K562 (cell line): ENCODE results near the gene RNF13. TPM values are rescaled to one million over a fixed set of nuclear protein-coding genes. Genes with fewer than 3 reads are reported as not detected.

Experiments used
- ATAC-seq: fragments of 200-7000 bp; cut with Tn5 transposase; 3 replicates; pipeline ENCODE4 v1.9.1; 2020; ENCODE audit warnings: moderate library complexity
- BruUV-seq: library from RNA; stranded (reverse); fragments of 400-500 nt; replicated peaks from 2 replicates; lab custom pipeline; 2021; lab: Mats Ljungman, UMichigan
- CTCF ChIA-PET: fragments of 300-600 bp; formaldehyde crosslinking; extraction: SDS; loops from one replicate; lab custom pipeline; 2021; ENCODE audit warnings: low intra/inter-chr PET ratio; lab: Yijun Ruan, JAX
- POLR2A ChIA-PET: fragments of 300-600, 350-650 bp; sonication (Branson Sonifier 250); formaldehyde crosslinking; extraction: SDS; loops from one replicate; lab custom pipeline; 2021; ENCODE audit warnings: antibody characterized with exemption, inconsistent platforms; lab: Yijun Ruan, JAX
- DNase-seq, 4 experiments: peaks; one replicate each; pipeline versions ENCODE4 v3.0.0 to v3.0.0-alpha.2; 2011 to 2018; ENCODE audit warnings: low spot score in 3 of 4, mixed read lengths in 3 of 4; ENCODE audit errors: extremely low read depth in 1 of 4
- FAIRE-seq: peaks from 2 replicates; lab custom pipeline; 2011; peaks lifted over from hg19 to GRCh38; lab: Jason Lieb, UNC
- H2AFZ ChIP-seq: 2 replicates; pipeline ENCODE4 v1.6.0; 2011; ENCODE audit warnings: low read depth, low read length, control low read depth, inconsistent platforms
- H3K27ac ChIP-seq: fragments of 200-600 bp; 3 replicates; pipeline ENCODE4 v1.8.0; 2011; ENCODE audit warnings: low read depth, mild to moderate bottlenecking, control low read depth, inconsistent platforms, low read length, moderate library complexity, mixed read lengths; ENCODE audit errors: extremely low read depth
- H3K27me3 ChIP-seq, 2 experiments: fragments of 300-600 bp in 1 of 2; 2 replicates in 1 of 2; 3 replicates in 1 of 2; pipeline versions ENCODE4 v1.6.0 to v1.8.0; 2011; ENCODE audit warnings: inconsistent platforms in 2 of 2, low read length in 2 of 2, mild to moderate bottlenecking in 1 of 2, mixed read lengths in 1 of 2, moderate library complexity in 1 of 2; ENCODE audit not compliant: control insufficient read depth in 2 of 2, insufficient read depth in 2 of 2
- H3K36me3 ChIP-seq: fragments of 300-600 bp; 3 replicates; pipeline ENCODE4 v1.8.0; 2011; ENCODE audit warnings: mild to moderate bottlenecking, low read length, inconsistent platforms; ENCODE audit not compliant: control insufficient read depth, insufficient read depth
- H3K4me1 ChIP-seq, 2 experiments: fragments of 200-600 bp in 1 of 2; replicated peaks in 1 of 2; 2 replicates in 1 of 2; 3 replicates in 1 of 2; pipeline versions ENCODE4 v1.5.1 to v1.8.0; 2011; ENCODE audit warnings: inconsistent platforms in 2 of 2, low read length in 2 of 2, mild to moderate bottlenecking in 1 of 2, mixed read lengths in 1 of 2, moderate library complexity in 1 of 2; ENCODE audit not compliant: control insufficient read depth in 2 of 2, insufficient read depth in 2 of 2
- H3K4me2 ChIP-seq: 2 replicates; pipeline ENCODE4 v1.6.1; 2011; ENCODE audit warnings: low read length, control low read depth, inconsistent platforms, mixed read lengths; ENCODE audit not compliant: insufficient read depth
- H3K4me3 ChIP-seq: fragments of 200-600 bp; sonication (generic), shearing (Covaris generic); 2 replicates; pipeline ENCODE4 v1.5.1; 2016; ENCODE audit warnings: control low read depth, inconsistent platforms
- H3K79me2 ChIP-seq: fragments of 200-600 bp; 3 replicates; pipeline ENCODE4 v1.8.0; 2011; ENCODE audit warnings: low read length, inconsistent platforms; ENCODE audit not compliant: control insufficient read depth, insufficient read depth
- H3K9ac ChIP-seq, 2 experiments: 2 replicates each; pipeline versions ENCODE4 v1.6.0 to v1.6.1; 2011; ENCODE audit warnings: low read depth in 2 of 2, low read length in 2 of 2, control low read depth in 1 of 2, inconsistent platforms in 1 of 2, mild to moderate bottlenecking in 1 of 2, mixed read lengths in 1 of 2; ENCODE audit not compliant: insufficient read depth in 1 of 2
- H3K9me1 ChIP-seq: one replicate; pipeline ENCODE4 v1.6.0; 2011; ENCODE audit warnings: inconsistent platforms, mild to moderate bottlenecking, low read length, moderate library complexity; ENCODE audit not compliant: control insufficient read depth, insufficient read depth
- H3K9me3 ChIP-seq: replicated peaks from 2 replicates; pipeline ENCODE4 v1.5.1; 2011; ENCODE audit warnings: low read depth, low read length, inconsistent platforms; ENCODE audit not compliant: control insufficient read depth, insufficient read depth
- H4K20me1 ChIP-seq: replicated peaks from 2 replicates; pipeline ENCODE4 v1.6.1; 2011; ENCODE audit warnings: low read length, inconsistent platforms, mixed read lengths; ENCODE audit not compliant: control insufficient read depth, insufficient read depth
- ATF7 ChIP-seq: fragments of 450-650 bp; IDR thresholded peaks from 2 replicates; pipeline ENCODE4 v1.7.1; 2014; ENCODE audit warnings: mild to moderate bottlenecking, moderate library complexity
- FOXJ3 ChIP-seq: sonication (generic); formaldehyde crosslinking; IDR thresholded peaks from 2 replicates; pipeline ENCODE4 v1.4.0; 2020; ENCODE audit warnings: mild to moderate bottlenecking, missing genetic modification reagents
- HNRNPUL1 ChIP-seq: fragments of 200-400 bp; formaldehyde crosslinking; IDR thresholded peaks from 2 replicates; pipeline ENCODE4 v1.6.1; 2017; ENCODE audit warnings: low read length
- NELFE ChIP-seq: IDR thresholded peaks from 2 replicates; pipeline ENCODE4 v1.6.1; 2011; ENCODE audit warnings: mild to moderate bottlenecking; ENCODE audit not compliant: insufficient read depth, insufficient read length
- NR2F6 ChIP-seq: fragments of 450-650 bp; formaldehyde crosslinking; IDR thresholded peaks from 2 replicates; pipeline ENCODE4 v1.4.0; 2020; ENCODE audit warnings: mild to moderate bottlenecking
- PHF20 ChIP-seq: fragments of 450-650 bp; IDR thresholded peaks from 2 replicates; pipeline ENCODE4 v1.6.1; 2018; ENCODE audit not compliant: partially characterized antibody
- RBM22 ChIP-seq: fragments of 200-400 bp; formaldehyde crosslinking; IDR thresholded peaks from 2 replicates; pipeline ENCODE4 v1.6.1; 2018; ENCODE audit warnings: low read length, low read depth; ENCODE audit not compliant: poor library complexity, severe bottlenecking
- SIRT6 ChIP-seq: IDR thresholded peaks from one replicate; pipeline ENCODE4 v1.6.1; 2012; ENCODE audit warnings: low read depth, mild to moderate bottlenecking, control low read depth, inconsistent platforms, low read length, moderate library complexity
- ZBED1 ChIP-seq: IDR thresholded peaks from 2 replicates; pipeline ENCODE4 v1.6.1; 2014
- ZNF253 ChIP-seq: fragments of 250-450 bp; sonication (Bioruptor Pico); conservative IDR thresholded peaks from 2 replicates; pipeline ENCODE4 v1.6.1; 2021; ENCODE audit warnings: mild to moderate bottlenecking
- ZNF316 ChIP-seq: fragments of 450-650 bp; IDR thresholded peaks from 2 replicates; pipeline ENCODE4 v1.6.1; 2016
- WGBS: fragments of 100-300 bp; shearing (Covaris generic); methylation state at CpG from one replicate; pipeline ENCODE4 v1.1.6; 2016; ENCODE audit warnings: low coverage, mixed read lengths; ENCODE audit not compliant: insufficient coverage; ENCODE audit errors: missing lambda C conversion rate; 5-methylcytosine and 5-hydroxymethylcytosine counted together
- in situ Hi-C: fragments of 300-500 bp; cut with MboI; formaldehyde crosslinking; loops from 4 replicates; pipeline ENCODE4 v1.15.0; 2018; ENCODE audit warnings: inconsistent platforms, mixed read lengths
- intact Hi-C: fragments of 100-400 bp; cut with micrococcal nuclease; formaldehyde crosslinking; loops from 2 replicates; pipeline ENCODE4 v1.14.2; 2022
- polyA plus RNA-seq, 8 experiments: library from polyadenylated mRNA; depleted of rRNA in 4 of 8; stranded (reverse) in 5 of 8; unstranded in 3 of 8; fragments of >200 nt; fragmentation: Nextera tagmentation in 2 of 8; fragmentation: Illumina TruSeq in 1 of 8; extraction: Ambion mirVana in 2 of 8; extraction: Trizol in 1 of 8; gene quantifications; 2 replicates each; pipeline versions ENCODE4 v1.2.1 to v1.2.3, GENCODE V29; 2011 to 2014; ENCODE audit warnings: inconsistent platforms in 1 of 8, missing spikeins in 1 of 8
- total RNA-seq, 7 experiments: library from RNA; depleted of rRNA in 6 of 7; stranded (reverse); fragments of >200 nt in 6 of 7; fragmentation: Illumina TruSeq in 2 of 7; extraction: Trizol in 2 of 7; gene quantifications; 2 replicates each; pipeline versions ENCODE4 v1.2.1 to v1.2.3, GENCODE V29; 2011 to 2021; ENCODE audit warnings: low replicate concordance in 1 of 7
- TF ChIP-seq, protein P1 (sequence below): sonication (generic); formaldehyde crosslinking; IDR thresholded peaks from 2 replicates; pipeline ENCODE4 v1.8.0; 2022; ENCODE audit warnings: mild to moderate bottlenecking, missing genetic modification reagents, borderline replicate concordance
- TF ChIP-seq, protein P2 (sequence below): fragments of 450-650 bp; formaldehyde crosslinking; IDR thresholded peaks from 2 replicates; pipeline ENCODE4 v1.4.0; 2020; ENCODE audit warnings: mild to moderate bottlenecking, moderate library complexity

The RNF13 gene
- total and polyA plus RNA-seq, 9 of the 15 experiments (the other 6 are each of a cell fraction or from before 2014, with no cell fraction given) = 12.7 to 35.8 (median 18.9) TPM

DNA sequence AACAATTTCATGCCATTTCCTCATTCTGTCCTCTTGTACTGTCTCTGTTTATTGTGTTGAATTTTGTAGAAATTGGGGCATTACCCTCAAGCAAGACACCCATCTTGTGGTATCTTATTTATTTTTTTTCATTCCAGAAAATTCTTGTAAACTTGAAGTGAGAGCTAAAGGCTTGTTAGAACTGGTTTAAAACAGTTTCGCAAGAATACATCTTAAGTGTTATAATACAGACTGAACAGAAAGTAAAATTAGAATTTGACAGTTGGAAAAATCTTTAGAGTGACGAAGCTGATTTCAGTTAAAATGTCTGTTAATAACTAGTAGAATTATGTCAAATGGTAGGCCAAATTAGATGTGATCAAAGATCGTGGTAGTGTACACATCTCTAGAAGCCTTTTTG lies 26.9 kb downstream of the RNF13 start:
- no peaks in the 10 kb centered on the region for H4K20me1 ChIP-seq
- ATAC-seq (no peak), DNase-seq (no peak), FAIRE-seq (no peak)
- no peak overlapping the region for H2AFZ ChIP-seq
- no peaks in the 10 kb centered on the region for H3K27me3 ChIP-seq
- CTCF ChIA-PET = no interaction called here
- no peaks in the 10 kb centered on the region; the same call in 1 of the 3 replicates for H3K79me2 ChIP-seq
- no peaks in the 10 kb centered on the region for H3K4me1 ChIP-seq
- no peaks in the 10 kb centered on the region; the same call in 1 of the 2 replicates for H3K9me3 ChIP-seq
- H3K9ac ChIP-seq = no peak overlapping the region
- no peak overlapping the region for H3K27ac ChIP-seq
- intact Hi-C loops = no loop called here
- no peaks in the 10 kb centered on the region for H3K9me1 ChIP-seq
- WGBS = 47% methylated on average over 3 of the region's 3 CpGs
- H3K4me3 ChIP-seq = no peak overlapping the region
- in situ Hi-C loops = no loop called here
- no peak overlapping the region for H3K4me2 ChIP-seq
- no TSS peak for BruUV-seq
- H3K36me3 ChIP-seq = no peaks in the 10 kb centered on the region
- TF ChIP-seq ZNF316 (no peak), FOXJ3 (no peak), RBM22 (no peak), HNRNPUL1 (no peak), ATF7 (no peak), ZBED1 (no peak), SIRT6 (no peak), NELFE (no peak), ZNF253 (CRISPR knock-in tag) (no peak), NR2F6 (no peak), PHF20 (no peak)
- TF ChIP-seq, protein P1, sequence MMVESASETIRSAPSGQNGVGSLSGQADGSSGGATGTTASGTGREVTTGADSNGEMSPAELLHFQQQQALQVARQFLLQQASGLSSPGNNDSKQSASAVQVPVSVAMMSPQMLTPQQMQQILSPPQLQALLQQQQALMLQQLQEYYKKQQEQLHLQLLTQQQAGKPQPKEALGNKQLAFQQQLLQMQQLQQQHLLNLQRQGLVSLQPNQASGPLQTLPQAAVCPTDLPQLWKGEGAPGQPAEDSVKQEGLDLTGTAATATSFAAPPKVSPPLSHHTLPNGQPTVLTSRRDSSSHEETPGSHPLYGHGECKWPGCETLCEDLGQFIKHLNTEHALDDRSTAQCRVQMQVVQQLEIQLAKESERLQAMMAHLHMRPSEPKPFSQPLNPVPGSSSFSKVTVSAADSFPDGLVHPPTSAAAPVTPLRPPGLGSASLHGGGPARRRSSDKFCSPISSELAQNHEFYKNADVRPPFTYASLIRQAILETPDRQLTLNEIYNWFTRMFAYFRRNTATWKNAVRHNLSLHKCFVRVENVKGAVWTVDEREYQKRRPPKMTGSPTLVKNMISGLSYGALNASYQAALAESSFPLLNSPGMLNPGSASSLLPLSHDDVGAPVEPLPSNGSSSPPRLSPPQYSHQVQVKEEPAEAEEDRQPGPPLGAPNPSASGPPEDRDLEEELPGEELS = no peak
- TF ChIP-seq, protein P2, sequence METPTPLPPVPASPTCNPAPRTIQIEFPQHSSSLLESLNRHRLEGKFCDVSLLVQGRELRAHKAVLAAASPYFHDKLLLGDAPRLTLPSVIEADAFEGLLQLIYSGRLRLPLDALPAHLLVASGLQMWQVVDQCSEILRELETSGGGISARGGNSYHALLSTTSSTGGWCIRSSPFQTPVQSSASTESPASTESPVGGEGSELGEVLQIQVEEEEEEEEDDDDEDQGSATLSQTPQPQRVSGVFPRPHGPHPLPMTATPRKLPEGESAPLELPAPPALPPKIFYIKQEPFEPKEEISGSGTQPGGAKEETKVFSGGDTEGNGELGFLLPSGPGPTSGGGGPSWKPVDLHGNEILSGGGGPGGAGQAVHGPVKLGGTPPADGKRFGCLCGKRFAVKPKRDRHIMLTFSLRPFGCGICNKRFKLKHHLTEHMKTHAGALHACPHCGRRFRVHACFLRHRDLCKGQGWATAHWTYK = no peak
- POLR2A ChIA-PET = no interaction called here
